Smooth muscle cell (in vitro differentiated cells): ENCODE measurements around the gene FHIT. TPM values are rescaled to one million over a fixed set of nuclear protein-coding genes. Genes with fewer than 3 reads are reported as not detected.
"Not testable (repeated sequence)": the region's sequence is repeated elsewhere in the genome, so short reads cannot be mapped to it uniquely, and the experiment has no call there.

ENCODE experiments used
- DNase-seq: peaks from one replicate; lab custom pipeline; 2025; ENCODE audit not compliant: unreplicated experiment; lab: John Stamatoyannopoulos, UW
- H2AFZ ChIP-seq: fragments of 200-600 bp; sonication (generic); 2 replicates; pipeline ENCODE4 v1.6.0; 2016; ENCODE audit warnings: antibody characterized with exemption, low read depth, mild to moderate bottlenecking
- H3F3A ChIP-seq: fragments of 200-600 bp; sonication (generic); 2 replicates; pipeline ENCODE4 v1.6.0; 2017; ENCODE audit warnings: antibody characterized with exemption, low read depth
- H3K27ac ChIP-seq: fragments of 200-600 bp; sonication (generic); 2 replicates; pipeline ENCODE4 v1.5.1; 2016; ENCODE audit warnings: low read depth, mild to moderate bottlenecking
- H3K27me3 ChIP-seq: fragments of 200-600 bp; sonication (generic); 2 replicates; pipeline ENCODE4 v1.6.1; 2016; ENCODE audit warnings: low read depth, mild to moderate bottlenecking
- H3K36me3 ChIP-seq: fragments of 200-600 bp; sonication (generic); 2 replicates; pipeline ENCODE4 v1.5.1; 2016; ENCODE audit warnings: low read depth
- H3K4me1 ChIP-seq: fragments of 200-600 bp; sonication (generic); 2 replicates; pipeline ENCODE4 v1.5.1; 2016; ENCODE audit warnings: low read depth
- H3K4me2 ChIP-seq: fragments of 200-600 bp; sonication (generic); 2 replicates; pipeline ENCODE4 v1.6.0; 2016; ENCODE audit warnings: mild to moderate bottlenecking
- H3K4me3 ChIP-seq: fragments of 200-600 bp; sonication (generic); 2 replicates; pipeline ENCODE4 v1.5.1; 2016; ENCODE audit warnings: mild to moderate bottlenecking
- H3K79me2 ChIP-seq: fragments of 200-600 bp; sonication (generic); 2 replicates; pipeline ENCODE4 v1.6.0; 2016; ENCODE audit warnings: low read depth, mild to moderate bottlenecking
- H3K9ac ChIP-seq: fragments of 200-600 bp; sonication (generic); 2 replicates; pipeline ENCODE4 v1.6.0; 2016; ENCODE audit warnings: low read depth
- H3K9me3 ChIP-seq: fragments of 200-600 bp; sonication (generic); replicated peaks from 2 replicates; pipeline ENCODE4 v1.5.1; 2016; ENCODE audit warnings: low read depth
- H4K20me1 ChIP-seq: fragments of 200-600 bp; sonication (generic); 2 replicates; pipeline ENCODE4 v1.6.0; 2016; ENCODE audit warnings: low read depth
- WGBS: methylation state at CpG from one replicate; pipeline ENCODE4 v1.1.7; 2016; ENCODE audit warnings: low lambda C conversion rate; 5-methylcytosine and 5-hydroxymethylcytosine counted together
- polyA plus RNA-seq: library from polyadenylated mRNA; unstranded; fragments of >200 nt; fragmentation: Nextera tagmentation; extraction: Ambion mirVana; gene quantifications from 2 replicates; pipeline ENCODE4 v1.2.1, GENCODE V29; 2016
- total RNA-seq: library from RNA; depleted of rRNA; stranded (reverse); fragments of >200 nt; gene quantifications from 2 replicates; pipeline ENCODE4 v1.2.3, GENCODE V29; 2014
- TF ChIP-seq, protein P1 (sequence below): fragments of 200-600 bp; sonication (generic); IDR thresholded peaks from 2 replicates; pipeline ENCODE4 v1.5.1; 2017; ENCODE audit warnings: borderline replicate concordance, mild to moderate bottlenecking, antibody characterized with exemption; ENCODE audit not compliant: insufficient read depth, poor library complexity, severe bottlenecking

Gene FHIT
- total and polyA plus RNA-seq, 2 experiments from 2014 or later = 5.9 to 6.7 TPM

- no peaks in the 10 kb centered on the region for H3K79me2 ChIP-seq
- 79% methylated on average over 5 of the region's 5 CpGs for WGBS
- H3K4me1 ChIP-seq = no peaks in the 10 kb centered on the region
- no peak for DNase-seq
- TF ChIP-seq, protein P1, sequence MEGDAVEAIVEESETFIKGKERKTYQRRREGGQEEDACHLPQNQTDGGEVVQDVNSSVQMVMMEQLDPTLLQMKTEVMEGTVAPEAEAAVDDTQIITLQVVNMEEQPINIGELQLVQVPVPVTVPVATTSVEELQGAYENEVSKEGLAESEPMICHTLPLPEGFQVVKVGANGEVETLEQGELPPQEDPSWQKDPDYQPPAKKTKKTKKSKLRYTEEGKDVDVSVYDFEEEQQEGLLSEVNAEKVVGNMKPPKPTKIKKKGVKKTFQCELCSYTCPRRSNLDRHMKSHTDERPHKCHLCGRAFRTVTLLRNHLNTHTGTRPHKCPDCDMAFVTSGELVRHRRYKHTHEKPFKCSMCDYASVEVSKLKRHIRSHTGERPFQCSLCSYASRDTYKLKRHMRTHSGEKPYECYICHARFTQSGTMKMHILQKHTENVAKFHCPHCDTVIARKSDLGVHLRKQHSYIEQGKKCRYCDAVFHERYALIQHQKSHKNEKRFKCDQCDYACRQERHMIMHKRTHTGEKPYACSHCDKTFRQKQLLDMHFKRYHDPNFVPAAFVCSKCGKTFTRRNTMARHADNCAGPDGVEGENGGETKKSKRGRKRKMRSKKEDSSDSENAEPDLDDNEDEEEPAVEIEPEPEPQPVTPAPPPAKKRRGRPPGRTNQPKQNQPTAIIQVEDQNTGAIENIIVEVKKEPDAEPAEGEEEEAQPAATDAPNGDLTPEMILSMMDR = no peak
- H3K27me3 ChIP-seq = no peaks in the 10 kb centered on the region
- no peaks in the 10 kb centered on the region for H3F3A ChIP-seq
- H3K27ac ChIP-seq = no peak overlapping the region
- no peak overlapping the region for H3K4me3 ChIP-seq
- H2AFZ ChIP-seq = no peak overlapping the region
- H3K9me3 ChIP-seq = no peaks in the 10 kb centered on the region
- H3K4me2 ChIP-seq = no peak overlapping the region
- H3K9ac ChIP-seq = no peak overlapping the region
- H4K20me1 ChIP-seq = no peaks in the 10 kb centered on the region
- H3K36me3 ChIP-seq = no peaks in the 10 kb centered on the region
Measured at GRCh38 chr3:60890226-60890625, 361.0 kb downstream of the FHIT start.

- not testable (repeated sequence) for H3K79me2 ChIP-seq, H3K4me3 ChIP-seq, H3K27me3 ChIP-seq, H3K4me2 ChIP-seq, H3K9ac ChIP-seq, H3K27ac ChIP-seq, DNase-seq, H3K4me1 ChIP-seq, H2AFZ ChIP-seq, H3F3A ChIP-seq, H3K36me3 ChIP-seq, H4K20me1 ChIP-seq, H3K9me3 ChIP-seq
- WGBS = 95% methylated on average over 10 of the region's 10 CpGs
Measured at GRCh38 chr3:60888952-60889351, 362.3 kb downstream of the FHIT start.

GRCh38 chr3:60887574-60887973 is 363.7 kb downstream of the FHIT start:
- Histone ChIP-seq H3K9me3 (no peaks in the 10 kb centered on the region), H3K79me2 (no peaks in the 10 kb centered on the region), H3K4me3 (no peak overlapping the region), H4K20me1 (no peaks in the 10 kb centered on the region), H3K27me3 (no peaks in the 10 kb centered on the region), H2AFZ (no peak overlapping the region), H3K9ac (no peak overlapping the region), H3F3A (no peaks in the 10 kb centered on the region), H3K36me3 (no peaks in the 10 kb centered on the region), H3K4me2 (no peak overlapping the region), H3K27ac (no peak overlapping the region), H3K4me1 (no peaks in the 10 kb centered on the region)
- TF ChIP-seq, protein P1 = no peak
- DNase-seq = no peak
- WGBS = 94% methylated on average over 4 of the region's 4 CpGs

DNA sequence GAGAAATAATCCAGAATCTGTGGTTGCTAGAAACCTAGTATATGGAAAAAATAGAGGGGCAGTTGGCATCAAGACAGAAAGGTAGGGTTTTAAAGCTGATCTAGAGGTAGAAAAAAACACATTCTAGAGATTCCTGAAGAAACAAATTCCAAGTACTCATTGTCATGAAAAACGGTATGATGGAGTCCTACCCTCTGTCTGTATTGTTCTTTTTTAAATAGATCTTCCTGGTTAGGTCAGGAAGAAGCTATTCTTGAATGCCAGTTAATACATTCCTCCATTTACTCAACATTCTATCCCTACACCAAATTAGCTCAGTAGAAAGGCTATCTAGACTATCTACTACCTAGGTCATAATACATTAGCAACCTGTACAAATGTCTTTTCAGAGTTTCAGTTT is 364.7 kb downstream of the FHIT start:
- TF ChIP-seq, protein P1 = no peak
- Histone ChIP-seq H3K4me3 (no peak overlapping the region), H4K20me1 (no peaks in the 10 kb centered on the region), H2AFZ (no peak overlapping the region), H3F3A (no peaks in the 10 kb centered on the region), H3K4me2 (no peak overlapping the region), H3K4me1 (no peaks in the 10 kb centered on the region), H3K79me2 (no peaks in the 10 kb centered on the region), H3K27ac (no peak overlapping the region), H3K9ac (no peak overlapping the region), H3K36me3 (no peaks in the 10 kb centered on the region), H3K27me3 (no peaks in the 10 kb centered on the region), H3K9me3 (no peaks in the 10 kb centered on the region)
- 53% methylated on average over 1 of the region's 1 CpG for WGBS
- DNase-seq = no peak
